ELR (cell line): ENCODE results near the gene DCP2.
"Not testable (repeated sequence)": the region's sequence is repeated elsewhere in the genome, so short reads cannot be mapped to it uniquely, and the experiment has no call there.

Experiments used
- DNase-seq: peaks from one replicate; pipeline ENCODE4 v3.0.0-alpha.2; 2015; ENCODE audit warnings: low read depth

DCP2 gene

DNA sequence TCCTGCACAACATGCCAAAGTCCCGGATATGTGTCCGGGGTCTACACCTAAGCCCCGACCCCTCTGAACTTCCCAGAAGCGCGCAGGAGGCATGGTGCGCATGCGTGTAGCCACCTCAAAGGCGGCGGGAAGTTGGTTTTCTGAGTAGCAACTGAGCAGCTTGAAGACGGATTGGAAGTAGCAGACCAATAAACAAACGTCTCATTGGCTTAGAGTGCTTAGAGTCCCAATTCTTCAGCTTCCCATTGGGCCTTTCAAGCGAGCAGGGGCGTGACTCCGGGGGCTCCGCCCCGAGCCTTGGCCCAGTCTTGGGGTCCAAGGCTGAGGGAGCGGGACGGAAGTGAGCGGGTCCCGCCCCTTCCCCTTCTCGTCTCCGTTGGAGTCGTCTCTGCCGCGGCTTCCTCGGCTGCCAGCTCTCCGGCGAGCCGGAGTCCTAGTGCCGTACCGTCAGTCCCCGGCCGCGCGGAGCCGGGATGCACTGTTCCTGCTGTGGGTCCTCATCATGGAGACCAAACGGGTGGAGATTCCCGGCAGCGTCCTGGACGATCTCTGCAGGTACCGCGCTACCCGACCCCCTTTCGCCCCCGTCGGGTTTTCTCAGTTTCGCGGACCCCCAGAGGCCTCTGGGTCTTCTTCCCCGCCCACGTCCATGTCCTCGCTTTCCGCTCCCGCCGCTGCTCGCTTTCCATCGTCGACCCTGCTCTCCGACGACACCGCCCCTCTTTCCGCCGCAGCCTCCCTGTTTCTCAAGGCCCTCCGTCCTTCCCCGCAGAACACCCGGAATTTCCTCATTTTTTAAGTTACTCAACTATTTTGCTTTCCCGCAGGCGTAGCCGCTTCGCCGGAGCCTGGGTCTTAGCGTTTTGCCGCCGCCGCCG, at the start of gene DCP2:
DCP2 (plus strand) TSS at position 367 of the 878 bp plus-strand sequence; CDS start at position 503, 136 bp downstream.
- DNase-seq: peak; percentile 99

DNA sequence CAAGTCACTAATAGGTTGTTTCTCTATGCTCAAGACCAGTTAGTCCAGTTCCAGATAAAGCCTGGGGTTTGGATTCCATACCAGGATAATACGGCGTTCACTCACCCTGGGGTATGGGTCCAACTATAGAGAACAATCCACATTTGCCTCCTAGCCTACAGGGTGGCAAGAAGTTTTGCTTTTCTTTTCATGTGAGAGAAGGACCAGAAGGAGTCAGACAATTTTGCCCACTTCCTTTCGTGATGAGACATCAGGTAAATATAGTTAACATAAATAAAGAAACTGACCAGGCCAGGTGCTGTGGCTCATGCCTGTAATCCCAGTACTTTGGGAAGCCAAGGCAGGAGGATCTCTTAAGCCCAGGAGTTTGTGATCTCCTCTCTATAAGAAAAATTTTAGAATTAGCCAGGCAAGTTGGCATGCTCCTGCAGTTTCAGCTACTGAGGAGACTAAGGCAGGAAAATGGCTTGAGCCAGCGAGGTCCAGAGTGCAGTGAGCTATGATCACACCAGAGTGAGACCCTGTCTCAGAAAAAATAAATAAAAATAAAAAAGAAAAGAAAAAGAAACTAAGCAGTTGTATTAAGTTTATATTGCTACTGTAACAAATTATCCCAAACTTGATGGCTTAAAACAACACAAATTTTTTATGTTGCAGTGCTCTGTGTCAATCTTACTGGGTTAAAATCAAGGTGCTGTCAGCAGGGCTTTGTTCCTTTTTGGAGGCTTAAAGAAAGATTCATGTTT, 47.1 kb upstream of the DCP2 start:
- no peak for DNase-seq

DNA sequence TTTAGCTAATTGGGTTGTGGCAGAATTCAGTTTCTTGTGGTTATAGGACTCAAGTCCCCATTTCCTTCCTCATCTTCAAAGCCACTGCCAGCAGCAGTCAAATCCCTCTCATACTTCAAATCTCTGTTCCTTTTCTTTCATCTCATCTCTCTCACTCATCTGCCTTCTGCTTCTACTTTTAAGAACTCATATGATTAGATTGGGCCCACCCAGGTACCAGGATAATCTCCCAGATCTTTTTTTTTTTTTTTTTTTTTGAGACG, 46.6 kb upstream of the DCP2 start:
- DNase-seq: no peak

DNA sequence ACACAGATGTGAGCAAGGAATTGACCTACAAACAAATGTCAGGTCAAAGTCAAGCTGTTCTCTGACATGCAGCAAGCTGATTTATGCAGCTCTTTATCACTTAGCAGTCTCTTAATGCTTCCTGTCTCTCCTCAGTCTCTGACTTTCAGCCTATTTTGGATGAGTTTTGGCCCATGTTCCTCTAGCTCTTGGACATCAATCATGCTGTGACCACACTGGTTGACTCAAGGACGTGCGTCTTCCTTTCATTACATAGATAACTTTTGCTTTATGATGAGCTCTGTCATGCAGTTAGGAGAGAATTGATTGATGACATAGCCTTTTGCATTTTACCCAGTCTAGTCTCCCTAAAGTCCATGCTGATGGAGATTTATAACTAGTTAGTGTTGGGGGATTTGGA, 45.1 kb upstream of the DCP2 start:
- no peak for DNase-seq

DNA sequence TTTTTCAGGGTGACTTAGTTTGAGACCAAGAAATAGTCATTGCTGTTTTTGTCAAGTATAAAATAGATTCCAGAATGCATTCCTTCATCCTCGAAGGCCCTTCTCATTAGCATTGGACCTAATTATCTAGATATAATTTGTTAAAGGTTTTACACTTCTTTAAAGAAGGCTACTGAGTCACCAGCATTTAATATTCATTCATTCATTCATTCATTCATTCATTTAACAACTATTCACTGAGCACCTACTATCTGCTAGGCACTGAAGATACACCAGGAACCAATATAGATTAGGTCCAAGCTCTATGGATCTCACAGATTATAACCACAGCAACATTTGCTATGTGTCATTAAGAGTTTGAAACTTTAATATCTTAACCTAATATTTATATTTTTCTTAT, 43.5 kb upstream of the DCP2 start:
- no peak for DNase-seq

DNA sequence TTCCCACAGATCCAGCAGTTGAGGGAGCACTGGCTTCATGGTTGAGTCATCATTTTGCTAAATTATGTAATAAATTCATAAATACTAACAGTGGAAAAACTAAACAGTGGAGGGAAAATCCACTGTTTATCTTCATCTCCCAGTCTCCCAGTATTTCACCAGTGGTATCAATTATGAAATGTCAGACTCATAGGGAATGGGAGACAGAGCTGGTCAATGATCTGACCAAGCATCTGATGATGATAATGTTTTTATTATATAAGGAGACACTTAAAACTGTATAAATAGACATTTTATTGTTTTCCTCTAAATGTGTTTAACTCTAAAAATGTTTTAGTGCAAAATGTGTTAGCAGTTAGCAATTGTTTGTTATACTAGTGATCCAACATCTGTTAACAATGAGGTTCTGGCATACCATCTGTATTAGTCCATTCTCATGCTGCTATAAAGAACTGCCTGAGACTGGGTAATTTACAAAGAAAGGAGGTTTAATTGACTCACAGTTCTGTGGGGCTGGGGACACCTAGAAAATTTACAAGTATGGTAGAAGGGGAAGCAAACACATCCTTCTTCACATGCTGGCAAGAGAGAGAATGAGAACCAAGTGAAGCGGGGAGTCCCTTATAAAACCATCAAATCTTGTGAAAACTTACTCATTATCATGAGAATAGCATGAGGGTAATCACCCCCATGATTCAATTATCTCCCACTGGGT, 42.8 kb upstream of the DCP2 start:
- DNase-seq: peak; percentile 58

DNA sequence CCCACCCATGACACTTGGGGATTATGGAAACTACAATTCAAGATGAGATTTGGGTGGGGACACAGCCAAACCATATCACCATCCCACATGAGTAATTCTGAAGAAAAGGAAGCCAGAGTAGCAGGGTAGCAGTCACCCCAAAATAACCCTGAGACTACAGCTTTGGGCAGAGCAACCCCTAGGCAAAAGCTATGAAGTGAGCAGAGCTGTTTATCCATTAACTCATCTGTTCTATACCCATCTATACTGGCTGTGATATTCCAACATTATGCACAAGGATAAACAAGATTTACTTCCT, 42.3 kb upstream of the DCP2 start:
- no peak for DNase-seq

DNA sequence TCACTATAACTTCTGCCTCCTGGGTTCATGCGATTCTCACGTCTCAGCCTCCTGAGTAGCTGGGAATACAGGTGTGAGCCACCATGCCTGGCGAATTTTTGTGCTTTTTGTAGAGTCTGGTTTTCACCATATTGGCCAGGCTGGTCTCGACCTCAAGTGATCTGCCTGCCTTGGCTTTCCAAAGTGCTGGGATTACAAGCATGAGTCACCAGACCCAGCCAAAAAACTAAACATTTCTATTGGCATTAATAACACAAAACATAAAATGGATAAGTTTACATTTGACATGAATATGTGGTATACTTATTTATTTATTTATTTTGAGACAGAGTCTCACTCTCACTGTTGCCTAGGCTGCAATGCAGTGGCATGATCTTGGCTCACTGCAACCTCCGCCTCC, 40.9 kb upstream of the DCP2 start:
- DNase-seq: no peak

DNA sequence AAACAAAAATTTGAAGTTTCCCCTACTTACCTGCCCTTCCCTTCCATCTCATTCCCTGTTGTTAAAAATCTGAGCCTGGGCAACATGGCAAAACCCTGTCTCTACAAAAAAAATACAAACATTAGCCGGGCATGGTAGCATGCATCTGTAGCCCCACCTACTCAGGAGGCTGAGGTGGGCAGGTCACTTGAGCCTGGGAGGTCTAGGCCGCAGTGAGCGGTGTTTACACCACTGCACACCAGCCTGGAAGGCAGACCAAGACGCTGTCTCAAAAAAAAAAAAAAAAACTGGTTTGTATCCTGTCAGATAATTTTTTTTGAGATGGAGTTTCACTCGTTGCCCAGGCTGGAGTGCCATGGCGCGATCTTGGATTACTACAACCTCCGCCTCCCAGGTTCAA, 38.3 kb upstream of the DCP2 start:
- no peak for DNase-seq

DNA sequence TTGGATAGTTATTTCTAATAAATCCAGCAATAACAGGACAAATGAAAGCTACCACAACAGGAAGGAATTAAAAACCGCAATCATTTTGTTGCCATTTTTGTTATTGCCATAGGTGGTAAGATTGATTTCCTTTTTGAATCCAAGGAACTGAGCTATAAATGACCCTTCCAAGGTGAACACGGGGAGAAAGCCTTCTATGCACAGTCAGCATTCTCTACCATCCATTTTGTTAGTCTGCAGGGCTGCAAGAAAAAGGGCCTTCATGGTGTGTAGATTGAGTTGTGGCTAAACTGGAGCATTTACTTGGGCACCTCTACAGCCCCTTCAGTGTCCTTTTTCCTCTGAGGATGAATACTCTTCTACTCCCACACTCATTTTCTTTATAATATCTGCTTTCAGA, 35.9 kb upstream of the DCP2 start:
- no peak for DNase-seq

DNA sequence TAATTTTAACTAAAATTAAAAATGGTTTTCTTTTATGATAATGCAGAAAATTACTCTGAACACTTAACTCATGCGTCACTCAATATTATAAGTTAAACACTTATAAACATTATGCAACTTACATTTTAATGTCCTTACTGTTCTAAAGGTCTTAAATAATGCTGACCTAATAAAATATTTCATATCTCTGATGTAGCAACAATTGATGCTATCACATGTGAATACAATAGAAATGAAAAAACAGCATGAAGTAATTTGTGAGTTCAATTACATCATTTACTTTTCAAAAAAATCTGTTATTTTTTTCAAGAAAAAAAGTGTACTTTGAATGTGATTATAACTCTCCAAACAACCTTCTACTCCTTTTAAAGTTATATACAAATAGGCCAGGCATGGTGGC, 28.1 kb upstream of the DCP2 start:
- no peak for DNase-seq

DNA sequence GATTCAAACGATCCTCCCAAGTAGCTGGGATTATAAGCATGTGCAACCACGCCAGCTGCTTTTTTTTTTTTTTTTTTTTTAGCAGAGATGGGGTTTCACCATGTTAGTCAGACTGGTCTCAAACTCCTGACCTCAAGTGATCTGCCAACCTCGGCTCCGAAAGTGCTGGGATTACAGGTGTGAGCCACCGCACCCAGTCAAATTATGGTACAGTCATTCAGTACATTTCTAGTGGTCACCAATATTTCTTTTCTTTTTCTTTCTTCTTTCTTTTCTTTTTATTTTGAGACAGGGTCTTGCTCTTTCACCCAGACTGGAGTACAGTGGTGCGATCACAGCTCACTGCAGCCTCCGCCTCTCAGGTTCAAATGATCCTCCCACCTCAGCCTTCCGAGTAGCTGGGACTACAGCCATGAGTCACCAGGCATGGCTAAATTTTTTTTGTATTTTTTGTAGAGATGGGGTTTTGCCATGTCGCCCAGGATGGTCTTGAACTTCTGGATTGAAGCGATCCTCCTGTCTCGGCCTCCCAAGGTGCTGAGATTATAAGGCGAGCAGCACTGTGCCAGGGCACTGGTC, 25.4 kb upstream of the DCP2 start:
- no peak for DNase-seq

DNA sequence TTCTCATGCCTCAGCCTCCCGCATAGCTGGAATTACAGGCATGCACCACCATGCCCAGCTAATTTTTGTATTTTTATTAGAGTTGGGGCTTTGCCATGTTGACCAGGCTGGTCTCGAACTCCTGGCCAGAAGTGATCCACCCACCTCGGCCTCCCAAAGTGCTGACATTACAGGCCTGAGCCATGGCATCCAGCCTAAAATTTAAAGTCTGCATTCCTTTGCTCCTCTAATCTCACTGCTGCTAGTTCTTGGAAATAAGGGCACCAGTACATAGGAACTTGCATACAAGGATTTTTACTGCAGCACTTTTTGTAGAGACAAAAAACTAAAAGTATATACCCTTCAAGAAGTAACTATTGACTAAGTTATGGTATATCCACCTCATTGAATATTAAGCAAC, 20.0 kb upstream of the DCP2 start:
- no peak for DNase-seq

DNA sequence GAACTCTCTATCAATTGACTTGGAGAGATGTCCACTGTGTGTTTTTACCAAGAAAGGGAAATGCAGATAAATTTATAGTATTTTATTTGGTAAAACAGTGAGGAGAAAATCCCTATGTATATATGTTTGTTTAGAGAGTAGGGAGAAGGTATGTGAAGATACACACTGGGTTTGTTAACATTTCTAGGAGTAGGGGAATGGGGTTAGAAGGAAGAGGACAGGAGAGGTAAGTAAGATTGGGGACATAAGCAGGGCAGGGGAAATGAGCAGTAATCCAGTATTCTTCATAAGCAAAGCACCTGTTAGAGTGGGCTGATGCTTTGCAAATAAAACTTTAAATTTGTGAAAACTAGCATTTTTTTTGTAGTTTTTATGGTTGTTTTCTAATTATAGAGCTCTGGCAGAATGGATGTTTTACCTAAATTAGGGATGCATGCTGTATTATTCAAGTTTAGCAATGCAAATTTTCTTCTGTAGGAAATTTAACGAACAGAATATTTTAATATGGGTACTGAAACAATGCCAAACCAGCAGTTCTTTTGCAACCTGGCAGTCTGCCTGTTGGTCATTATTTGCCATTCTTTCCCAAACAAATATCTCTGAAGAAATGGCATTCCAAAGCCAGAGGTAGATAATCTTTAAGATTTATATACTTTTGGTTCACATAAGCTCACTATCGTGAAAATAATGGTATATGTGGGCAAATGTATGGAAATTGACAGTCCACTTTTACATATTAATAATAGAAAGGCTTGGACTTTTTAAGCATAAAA, 19.4 kb upstream of the DCP2 start:
- DNase-seq: no peak

DNA sequence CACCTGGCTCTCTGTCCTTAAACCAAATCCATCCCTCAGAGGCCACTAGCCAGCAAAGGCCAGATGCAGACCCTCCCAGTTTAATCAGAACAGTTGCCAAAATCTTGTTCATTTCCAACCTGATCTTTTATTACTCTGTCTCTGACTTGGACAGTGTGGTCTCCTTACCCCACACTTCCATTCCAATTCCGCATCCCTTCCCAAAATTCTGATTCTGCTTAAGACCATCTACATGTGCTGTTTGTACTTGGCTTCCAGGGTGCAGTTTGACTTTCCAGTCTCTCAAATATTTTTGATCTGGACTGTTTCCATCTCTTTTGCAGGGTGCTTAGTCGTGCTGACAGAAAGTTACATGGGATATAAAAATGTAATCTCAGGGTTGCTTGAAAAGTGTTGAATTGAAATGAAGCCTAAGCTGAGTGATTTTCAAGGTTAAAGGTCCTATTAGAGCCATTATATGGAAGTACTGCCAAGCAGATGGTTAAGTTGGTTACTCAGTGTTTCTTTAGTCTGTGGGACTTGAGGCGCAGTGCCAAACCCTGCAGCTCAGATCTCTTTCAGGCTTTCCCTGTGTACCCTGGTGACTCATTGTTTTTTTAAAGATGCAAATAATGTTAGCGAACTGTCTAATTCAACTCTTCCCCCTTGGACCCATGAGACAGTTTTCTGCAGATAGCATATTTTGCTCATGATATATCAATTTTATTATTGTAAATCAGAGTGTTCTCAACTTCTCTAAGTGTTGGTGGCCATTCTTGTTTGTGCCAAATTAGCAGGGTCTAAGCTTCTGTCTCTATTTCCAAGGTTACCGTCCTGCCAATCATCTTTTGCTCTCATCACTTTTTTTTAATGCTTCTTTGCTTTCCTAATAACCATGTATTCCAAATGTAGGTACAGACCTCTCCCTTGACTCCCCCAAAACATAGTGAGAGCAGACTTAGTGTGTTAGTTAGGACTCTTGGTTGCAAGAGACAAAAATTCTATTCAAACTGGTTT, 18.2 kb upstream of the DCP2 start:
- DNase-seq: peak; percentile 96

DNA sequence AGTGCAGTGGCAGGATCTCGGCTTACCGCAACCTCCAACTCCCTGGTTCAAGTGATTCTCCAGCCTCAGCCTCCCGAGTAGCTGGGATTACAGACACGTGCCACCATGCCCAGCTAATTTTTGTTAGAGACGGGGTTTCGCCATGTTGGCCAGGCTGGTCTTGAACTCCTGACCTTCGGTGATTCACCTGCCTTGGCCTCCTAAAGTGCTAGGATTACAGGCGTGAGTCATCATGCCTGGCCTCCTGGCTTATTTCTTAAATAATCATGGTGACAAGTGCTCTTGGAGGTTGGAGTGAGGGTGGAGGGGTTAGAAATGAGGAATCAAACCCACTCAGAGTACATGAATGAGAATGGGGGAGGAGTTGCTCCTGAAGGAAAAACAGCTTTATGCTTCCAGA, 16.7 kb upstream of the DCP2 start:
- DNase-seq: peak; percentile 95

DNA sequence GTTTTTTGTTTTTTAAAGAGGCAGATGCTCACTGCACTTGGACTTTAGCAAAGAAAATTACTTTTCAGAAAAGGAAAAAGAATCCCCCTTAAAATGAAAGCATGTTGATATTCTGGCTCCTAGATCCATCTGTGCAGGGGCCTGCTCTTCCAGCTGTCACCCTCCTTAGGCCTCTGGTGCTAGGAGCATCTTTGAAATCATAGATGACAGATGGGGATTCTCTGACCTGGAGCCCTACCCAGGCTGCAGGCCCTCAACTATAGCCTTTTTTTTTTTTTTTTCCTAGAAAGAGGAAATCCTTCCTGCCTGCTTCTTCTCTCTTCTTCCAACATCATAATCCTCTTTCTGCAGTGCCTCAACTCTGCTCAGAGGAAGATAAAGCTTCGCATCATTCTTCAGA, 16.3 kb upstream of the DCP2 start:
- peak; percentile 19 for DNase-seq

DNA sequence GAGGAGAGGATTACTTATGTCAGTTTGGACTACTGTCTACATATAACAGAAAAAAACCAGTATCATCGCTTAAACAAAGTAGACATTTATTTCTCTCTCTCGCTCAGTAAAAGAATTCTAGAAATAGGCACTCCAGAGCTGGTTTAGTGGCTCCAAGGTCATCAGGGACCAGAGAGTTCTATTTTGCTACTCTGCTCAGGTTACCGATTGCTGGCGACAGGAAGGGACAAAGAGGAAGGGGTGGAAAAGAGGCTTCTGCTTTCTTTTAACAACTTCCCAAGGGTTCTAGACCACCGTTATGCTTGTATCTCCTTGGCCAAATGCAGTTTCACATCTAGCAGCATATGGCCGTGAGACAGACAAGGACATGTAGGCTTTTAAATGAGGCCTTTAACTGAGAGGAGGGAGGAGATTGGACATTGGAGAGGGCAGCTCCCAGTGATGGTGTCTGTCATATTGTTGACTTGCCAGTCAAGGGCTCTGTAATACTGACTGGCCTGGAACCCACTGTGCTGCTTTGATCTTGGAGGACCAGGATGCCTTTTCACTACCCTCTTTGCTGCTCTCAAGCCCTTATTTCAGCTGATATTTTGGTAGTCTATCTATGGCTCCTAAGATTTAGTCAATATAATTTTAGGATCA, 15.6 kb upstream of the DCP2 start:
- DNase-seq: no peak

DNA sequence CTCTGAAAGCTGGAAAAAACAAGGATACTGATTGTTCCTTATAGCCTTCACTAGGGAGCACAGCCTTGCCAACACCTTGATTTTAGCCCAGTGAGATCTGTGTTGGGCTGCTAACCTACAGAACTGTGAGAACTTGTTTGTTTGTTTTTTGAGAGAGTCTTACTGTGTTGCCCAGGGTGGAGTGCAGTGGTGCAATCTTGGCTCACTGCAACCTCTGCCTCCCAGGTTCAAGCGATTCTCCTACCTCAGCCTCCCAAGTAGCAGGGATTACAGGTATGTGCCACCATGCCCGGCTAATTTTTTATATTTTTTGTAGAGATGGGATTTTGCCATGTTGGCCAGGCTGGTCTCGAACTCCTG, 13.2 kb upstream of the DCP2 start:
- DNase-seq: not testable (repeated sequence)

DNA sequence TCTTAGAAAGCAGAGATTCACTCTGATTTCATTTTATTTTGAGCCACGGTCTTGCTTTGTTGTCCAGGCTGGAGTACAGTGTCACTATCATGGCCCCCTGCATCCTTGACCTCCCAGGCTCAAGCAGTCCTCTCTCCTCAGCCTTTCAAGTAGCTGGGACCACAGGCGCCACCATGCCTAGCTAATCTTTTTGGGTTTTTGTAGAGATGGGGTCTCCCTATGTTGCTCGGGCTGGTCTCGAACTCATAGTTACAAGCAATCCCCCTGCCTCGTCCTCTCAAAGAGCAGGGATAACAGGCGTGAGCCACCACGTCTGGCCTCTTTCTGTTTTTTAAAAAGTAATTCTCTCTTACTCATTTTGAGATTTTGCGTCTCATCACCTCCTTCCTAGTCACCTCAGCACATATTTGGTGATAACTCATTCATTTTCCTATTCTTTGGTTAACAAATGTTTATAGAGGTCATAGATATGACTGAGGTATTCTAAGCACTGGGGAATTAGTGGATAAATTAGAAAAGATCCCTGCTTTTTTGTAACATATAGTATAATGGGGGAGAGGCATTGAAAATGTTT, 10.8 kb upstream of the DCP2 start:
- no peak for DNase-seq
